Measurements from ENCODE around the gene UBE2C. TPM values are rescaled to one million over a fixed set of nuclear protein-coding genes. Genes with fewer than 3 reads are reported as not detected.

The UBE2C gene
- total RNA-seq, 1 donor from 2014 or later, result 2.4 TPM

GRCh38 chr20:45814314-45814713 lies 1.9 kb downstream of the UBE2C start:
- H3K4me3 Mint-ChIP-seq, result no peak overlapping the region
- intact Hi-C loops (cut with micrococcal nuclease), result no loop called here
- no peaks in the 10 kb centered on the region for H3K27me3 Mint-ChIP-seq
- no peak for TF ChIP-seq CTCF (IDR thresholded peaks at IDR 0.05)
- DNase-seq, result no peak
- ATAC-seq (ENCODE audit: low read depth), result no peak
- peaks cover 17% of the 10 kb centered on the region for H3K4me1 Mint-ChIP-seq
- H3K9me3 Mint-ChIP-seq, result no peaks in the 10 kb centered on the region
- CTCF ChIA-PET, result no interaction called here
- POLR2A ChIA-PET, result no interaction called here
- peaks cover 19% of the 10 kb centered on the region for H3K36me3 Mint-ChIP-seq (ENCODE audit: low read depth)
- no peak overlapping the region for H3K27ac Mint-ChIP-seq

- Mint-ChIP-seq H3K27me3 (peaks cover 4% of the 10 kb centered on the region), H3K4me3 (no peak overlapping the region), H3K9me3 (no peaks in the 10 kb centered on the region), H3K27ac (no peak overlapping the region), H3K36me3 (ENCODE audit: low read depth) (no peaks in the 10 kb centered on the region), H3K4me1 (peaks cover 15% of the 10 kb centered on the region)
- no peak for DNase-seq
- TF ChIP-seq CTCF (IDR thresholded peaks at IDR 0.05), result no peak
- intact Hi-C loops (cut with micrococcal nuclease), result no loop called here
- ChIA-PET CTCF (no interaction called here), POLR2A (interaction anchor here (0.6 to 0.7 kb wide), 2 partner anchors 16 to 851 kb away, joined by 3 to 5 read pairs; no protein-coding TSS in a partner anchor)
- ATAC-seq (ENCODE audit: low read depth), result no peak
Measured at GRCh38 chr20:45816951-45817350, 4.5 kb downstream of the UBE2C start.

- POLR2A ChIA-PET, result interaction anchor here (0.7 kb wide), 1 partner anchor 852 kb away, joined by 5 read pairs; no protein-coding TSS in a partner anchor
- peaks cover 14% of the 10 kb centered on the region for H3K4me1 Mint-ChIP-seq
- no peak for TF ChIP-seq CTCF (IDR thresholded peaks at IDR 0.05)
- no peaks in the 10 kb centered on the region for H3K36me3 Mint-ChIP-seq (ENCODE audit: low read depth)
- H3K9me3 Mint-ChIP-seq, result no peaks in the 10 kb centered on the region
- H3K4me3 Mint-ChIP-seq, result no peak overlapping the region
- CTCF ChIA-PET, result no interaction called here
- H3K27ac Mint-ChIP-seq, result no peak overlapping the region
- ATAC-seq (ENCODE audit: low read depth) (no peak), DNase-seq (no peak)
- H3K27me3 Mint-ChIP-seq, result peaks cover 8% of the 10 kb centered on the region
- intact Hi-C loops (cut with micrococcal nuclease), result no loop called here
Measured at GRCh38 chr20:45817376-45818194, 5.1 kb downstream of the UBE2C start.

GRCh38 chr20:45818239-45818638 lies 5.8 kb downstream of the UBE2C start:
- POLR2A ChIA-PET, result no interaction called here
- no peak for TF ChIP-seq CTCF (IDR thresholded peaks at IDR 0.05)

GRCh38 chr20:45819466-45819865 lies 7.0 kb downstream of the UBE2C start:
- no peak overlapping the region for H3K4me3 Mint-ChIP-seq
- H3K9me3 Mint-ChIP-seq, result no peaks in the 10 kb centered on the region
- H3K27ac Mint-ChIP-seq, result no peak overlapping the region
- ChIA-PET POLR2A (interaction anchor here (0.6 to 0.7 kb wide), 4 partner anchors 18 to 143 kb away, joined by 3 to 7 read pairs (median 5); no protein-coding TSS in a partner anchor), CTCF (no interaction called here)
- DNase-seq (no peak), ATAC-seq (ENCODE audit: low read depth) (no peak)
- intact Hi-C loops (cut with micrococcal nuclease), result no loop called here
- peaks cover 24% of the 10 kb centered on the region for H3K4me1 Mint-ChIP-seq
- H3K27me3 Mint-ChIP-seq, result peaks cover 18% of the 10 kb centered on the region
- no peaks in the 10 kb centered on the region for H3K36me3 Mint-ChIP-seq (ENCODE audit: low read depth)
- TF ChIP-seq CTCF (IDR thresholded peaks at IDR 0.05), result no peak

More at GRCh38 chr20:45818239-45818638, 5.8 kb downstream of the UBE2C start:
- H3K9me3 Mint-ChIP-seq, result no peaks in the 10 kb centered on the region
- CTCF ChIA-PET, result no interaction called here
- H3K36me3 Mint-ChIP-seq (ENCODE audit: low read depth), result no peaks in the 10 kb centered on the region
- ATAC-seq (ENCODE audit: low read depth) (no peak), DNase-seq (no peak)
- no peak overlapping the region for H3K27ac Mint-ChIP-seq
- peaks cover 11% of the 10 kb centered on the region for H3K27me3 Mint-ChIP-seq
- intact Hi-C loops (cut with micrococcal nuclease), result no loop called here
- peaks cover 16% of the 10 kb centered on the region for H3K4me1 Mint-ChIP-seq
- H3K4me3 Mint-ChIP-seq, result no peak overlapping the region
